Suprapubic skin (tissue), 4 donors: ENCODE results near the gene BORCS6. TPM values are rescaled to one million over a fixed set of nuclear protein-coding genes. Genes with fewer than 3 reads are reported as not detected.

ENCODE experiments used
- DNase-seq, 2 donors: peaks; one replicate each; pipeline ENCODE4 v3.0.0-alpha.2; 2019; ENCODE audit warnings: low spot score in 2 of 2
- H3K27ac ChIP-seq: fragments of 200-600 bp; sonication (generic); one replicate; pipeline ENCODE4 v1.5.1; 2019
- H3K27me3 ChIP-seq: fragments of 200-600 bp; sonication (generic); one replicate; pipeline ENCODE4 v1.5.1; 2019
- H3K36me3 ChIP-seq: fragments of 200-600 bp; sonication (generic); one replicate; pipeline ENCODE4 v1.5.1; 2019
- H3K4me1 ChIP-seq: fragments of 200-600 bp; sonication (generic); one replicate; pipeline ENCODE4 v1.5.1; 2019
- H3K4me3 ChIP-seq: fragments of 200-600 bp; sonication (generic); one replicate; pipeline ENCODE4 v1.5.1; 2019; ENCODE audit warnings: mild to moderate bottlenecking
- H3K9me3 ChIP-seq: fragments of 200-600 bp; sonication (generic); one replicate; pipeline ENCODE4 v1.5.1; 2019
- EP300 ChIP-seq: sonication (generic); formaldehyde crosslinking; IDR thresholded peaks from one replicate; pipeline ENCODE4 v1.6.1; 2017; ENCODE audit warnings: antibody characterized with exemption
- POLR2A ChIP-seq, 2 donors: fragments of 450-650 bp; IDR thresholded peaks; one replicate each; pipeline ENCODE4 v1.6.1; 2017; ENCODE audit warnings: antibody characterized with exemption in 2 of 2, mild to moderate bottlenecking in 2 of 2, moderate library complexity in 2 of 2
- POLR2AphosphoS5 ChIP-seq, 3 donors: sonication (generic); formaldehyde crosslinking; IDR thresholded peaks; one replicate each; pipeline ENCODE4 v1.6.1; 2017; ENCODE audit warnings: antibody characterized with exemption in 3 of 3
- WGBS: methylation state at CpG from one replicate; pipeline ENCODE4 v1.1.5; 2018; 5-methylcytosine and 5-hydroxymethylcytosine counted together
- total RNA-seq, 4 donors: library from RNA; depleted of rRNA; stranded (reverse); fragments of >200 nt; gene quantifications; one replicate each; pipeline ENCODE4 v1.1.0, GENCODE V29; 2016
- TF ChIP-seq, protein P1 (sequence below), 2 donors: fragments of 200-600 bp in 1 of 2; fragments of 450-650 bp in 1 of 2; sonication (generic) in 1 of 2; IDR thresholded peaks; one replicate each; pipeline ENCODE4 v1.5.1; 2016 to 2019; ENCODE audit warnings: antibody characterized with exemption in 2 of 2, mild to moderate bottlenecking in 1 of 2, moderate library complexity in 1 of 2

BORCS6 gene
- total RNA-seq, 4 donors from 2014 or later: 8.1 to 10.6 (median 9.9) TPM

DNA sequence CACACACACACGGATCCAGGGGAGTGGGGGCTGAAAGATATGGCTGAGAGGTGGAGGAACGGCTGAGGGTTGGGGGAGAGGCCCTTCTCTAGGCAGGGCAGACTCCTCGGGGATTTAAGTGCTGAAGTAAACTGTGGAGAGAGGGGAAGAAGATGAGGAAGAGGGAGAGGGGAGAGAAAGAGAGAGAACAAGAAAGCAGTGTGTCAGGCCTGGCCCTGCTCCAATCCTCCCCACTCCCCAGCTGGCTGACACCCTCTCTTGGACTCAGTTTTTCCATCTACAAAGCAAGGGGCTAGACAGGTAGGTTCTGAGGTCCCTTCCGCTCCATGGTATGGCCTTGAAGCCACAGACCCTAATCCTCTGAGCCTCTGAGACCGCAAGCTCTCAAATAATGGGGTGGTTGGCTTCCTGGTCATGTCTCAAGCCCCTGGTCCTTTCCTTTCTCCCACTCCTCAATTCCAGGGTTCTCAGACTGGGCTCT is 29.2 kb downstream of the BORCS6 start:
- DNase-seq: peak in 1 of 2 donors; percentile 57
- 57% methylated on average over 5 of the region's 5 CpGs for WGBS
- Histone ChIP-seq H3K27me3 (no peaks in the 10 kb centered on the region), H3K9me3 (no peaks in the 10 kb centered on the region), H3K4me1 (peaks cover 68% of the 10 kb centered on the region), H3K36me3 (peaks cover 15% of the 10 kb centered on the region), H3K27ac (peak overlapping the region; percentile 97), H3K4me3 (peak overlapping the region; percentile 81)
- no peak for TF ChIP-seq EP300
- TF ChIP-seq, protein P1, sequence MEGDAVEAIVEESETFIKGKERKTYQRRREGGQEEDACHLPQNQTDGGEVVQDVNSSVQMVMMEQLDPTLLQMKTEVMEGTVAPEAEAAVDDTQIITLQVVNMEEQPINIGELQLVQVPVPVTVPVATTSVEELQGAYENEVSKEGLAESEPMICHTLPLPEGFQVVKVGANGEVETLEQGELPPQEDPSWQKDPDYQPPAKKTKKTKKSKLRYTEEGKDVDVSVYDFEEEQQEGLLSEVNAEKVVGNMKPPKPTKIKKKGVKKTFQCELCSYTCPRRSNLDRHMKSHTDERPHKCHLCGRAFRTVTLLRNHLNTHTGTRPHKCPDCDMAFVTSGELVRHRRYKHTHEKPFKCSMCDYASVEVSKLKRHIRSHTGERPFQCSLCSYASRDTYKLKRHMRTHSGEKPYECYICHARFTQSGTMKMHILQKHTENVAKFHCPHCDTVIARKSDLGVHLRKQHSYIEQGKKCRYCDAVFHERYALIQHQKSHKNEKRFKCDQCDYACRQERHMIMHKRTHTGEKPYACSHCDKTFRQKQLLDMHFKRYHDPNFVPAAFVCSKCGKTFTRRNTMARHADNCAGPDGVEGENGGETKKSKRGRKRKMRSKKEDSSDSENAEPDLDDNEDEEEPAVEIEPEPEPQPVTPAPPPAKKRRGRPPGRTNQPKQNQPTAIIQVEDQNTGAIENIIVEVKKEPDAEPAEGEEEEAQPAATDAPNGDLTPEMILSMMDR (IDR thresholded peaks at IDR 0.05): no peak
- no peak for TF ChIP-seq POLR2AphosphoS5 (IDR thresholded peaks at IDR 0.05)
- no peak for TF ChIP-seq POLR2A (IDR thresholded peaks at IDR 0.05)

DNA sequence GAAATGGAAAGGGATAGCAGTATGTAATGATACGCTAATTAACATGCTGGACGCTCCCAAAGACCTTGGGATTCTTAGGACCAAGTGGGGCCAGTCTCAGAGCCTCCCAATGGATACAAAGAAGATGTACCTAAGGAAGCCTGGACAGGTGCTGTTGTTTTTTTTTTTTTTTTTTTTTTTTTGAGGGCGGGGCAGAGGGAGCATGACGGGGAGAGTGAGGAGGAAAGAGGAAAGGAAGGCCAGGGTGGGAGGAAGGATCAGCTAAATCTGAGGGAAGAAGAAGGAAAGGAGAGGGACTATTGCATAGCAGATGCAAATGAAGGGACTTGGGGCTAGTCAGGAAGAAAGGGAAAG is 29.8 kb downstream of the BORCS6 start:
- TF ChIP-seq POLR2A (IDR thresholded peaks at IDR 0.05): no peak
- TF ChIP-seq, protein P1 (IDR thresholded peaks at IDR 0.05): no peak
- no peak for TF ChIP-seq POLR2AphosphoS5 (IDR thresholded peaks at IDR 0.05)
- TF ChIP-seq EP300: no peak
- Histone ChIP-seq H3K27ac (peak overlapping the region; percentile 97), H3K27me3 (no peaks in the 10 kb centered on the region), H3K36me3 (peaks cover 15% of the 10 kb centered on the region), H3K4me3 (no peak overlapping the region), H3K9me3 (no peaks in the 10 kb centered on the region), H3K4me1 (peaks cover 66% of the 10 kb centered on the region)
- no peak for DNase-seq
- WGBS: 64% methylated on average over 4 of the region's 4 CpGs

DNA sequence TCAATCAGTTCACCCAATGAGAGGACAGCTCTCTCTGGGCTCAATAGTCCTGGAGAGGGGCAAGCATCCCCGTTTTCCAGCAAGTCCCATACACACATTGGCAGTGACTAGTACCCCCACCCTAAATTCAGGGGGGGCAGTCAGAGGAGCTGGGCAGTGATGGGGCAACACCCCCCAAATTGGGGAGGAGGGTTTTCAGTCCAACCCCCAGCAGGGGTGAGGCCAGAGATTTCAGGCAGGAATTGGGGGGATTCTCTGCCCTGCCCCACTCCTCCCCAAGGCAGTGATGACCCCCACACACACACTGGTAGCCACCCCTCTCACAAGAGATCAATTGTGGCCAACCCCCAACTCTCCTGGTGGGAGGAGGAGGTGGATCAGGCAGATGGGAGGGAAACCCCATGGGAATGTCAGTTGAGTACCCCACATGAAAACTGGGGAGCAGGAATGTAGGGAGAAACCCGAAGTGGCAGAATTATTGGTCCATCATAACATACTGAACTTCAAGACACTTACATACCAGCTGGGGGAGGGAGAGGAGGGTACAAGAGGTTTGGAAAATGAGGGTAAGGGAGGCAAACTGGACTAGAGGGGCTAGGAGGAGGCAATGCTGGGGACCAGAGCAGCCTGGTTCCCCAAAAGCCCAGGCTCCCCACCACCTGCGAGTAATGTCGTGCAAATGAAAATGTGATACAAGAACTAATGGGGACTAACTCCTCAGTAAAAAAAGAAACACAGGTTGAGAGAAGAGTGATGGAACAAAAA is 30.3 kb downstream of the BORCS6 start:
- Histone ChIP-seq H3K4me3 (no peak overlapping the region), H3K36me3 (peaks cover 15% of the 10 kb centered on the region), H3K9me3 (no peaks in the 10 kb centered on the region), H3K4me1 (peaks cover 62% of the 10 kb centered on the region), H3K27me3 (no peaks in the 10 kb centered on the region), H3K27ac (peak overlapping the region; percentile 39)
- TF ChIP-seq EP300 (no peak), POLR2A (IDR thresholded peaks at IDR 0.05) (no peak)
- TF ChIP-seq, protein P1 (IDR thresholded peaks at IDR 0.05): no peak
- DNase-seq: peak in 1 of 2 donors; percentile 62
- 64% methylated on average over 4 of the region's 4 CpGs for WGBS

DNA sequence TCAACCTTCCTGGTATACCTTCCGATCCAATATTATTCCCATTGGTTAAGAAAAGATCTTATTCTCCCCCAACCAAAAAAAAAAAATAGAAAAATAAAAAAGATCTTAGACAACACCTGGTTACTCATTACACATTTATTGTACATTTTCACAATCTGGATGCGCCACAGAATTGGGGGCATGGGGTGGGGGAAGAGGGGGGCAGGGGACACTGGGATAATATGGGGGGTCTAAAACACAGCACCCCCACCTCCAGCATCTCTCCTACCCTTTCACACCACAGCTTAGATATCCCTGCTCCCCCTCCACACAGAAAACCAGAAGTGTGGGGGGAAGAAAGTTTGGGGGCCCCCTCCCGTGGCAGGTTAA is 31.0 kb downstream of the BORCS6 start:
- WGBS: 67% methylated on average over 3 of the region's 3 CpGs
- no peak for DNase-seq
- Histone ChIP-seq H3K4me3 (no peak overlapping the region), H3K27me3 (no peaks in the 10 kb centered on the region), H3K4me1 (peaks cover 59% of the 10 kb centered on the region), H3K27ac (peak overlapping the region; percentile 96), H3K9me3 (no peaks in the 10 kb centered on the region), H3K36me3 (peaks cover 15% of the 10 kb centered on the region)
- TF ChIP-seq EP300 (no peak), POLR2A (IDR thresholded peaks at IDR 0.05) (no peak), POLR2AphosphoS5 (IDR thresholded peaks at IDR 0.05) (no peak)
- TF ChIP-seq, protein P1 (IDR thresholded peaks at IDR 0.05): no peak

DNA sequence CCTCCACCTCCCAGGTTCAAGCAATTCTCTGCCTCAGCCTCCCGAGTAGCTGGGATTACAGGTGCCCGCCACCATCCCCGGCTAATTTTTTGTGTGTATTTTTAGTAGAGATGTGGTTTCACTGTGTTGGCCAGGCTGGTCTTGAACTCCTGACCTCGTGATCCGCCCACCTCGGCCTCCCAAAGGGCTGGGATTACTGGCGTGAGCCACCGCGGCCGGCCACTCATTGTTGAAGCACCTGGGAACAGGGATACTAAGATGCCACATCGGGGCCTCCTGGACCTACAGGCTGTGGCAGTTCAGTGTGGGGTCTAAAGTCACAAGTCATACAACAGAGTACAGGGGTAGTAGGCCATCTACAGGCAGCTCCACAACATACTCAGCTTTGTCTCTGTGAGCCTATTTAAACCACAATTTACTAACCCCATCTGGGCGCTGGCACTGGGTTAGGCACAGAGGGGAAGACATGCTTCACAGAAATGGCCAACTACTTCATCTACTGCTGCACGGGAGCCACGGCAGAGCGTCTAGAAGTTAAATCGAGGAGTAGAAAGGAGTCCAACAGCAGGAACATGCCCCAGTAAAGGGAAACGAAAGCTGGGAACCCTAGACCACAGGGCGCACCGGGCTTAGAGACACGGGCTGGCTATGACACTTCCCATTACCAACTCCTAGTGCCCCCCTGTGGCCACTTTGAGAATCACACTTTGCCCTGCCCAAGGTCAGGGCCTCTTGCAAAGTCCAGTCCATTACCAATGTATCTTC is 31.5 kb downstream of the BORCS6 start:
- H3K9me3 ChIP-seq: no peaks in the 10 kb centered on the region
- H3K36me3 ChIP-seq: peaks cover 15% of the 10 kb centered on the region
- DNase-seq: peak; percentile 96 to 97
- 40% methylated on average over 19 of the region's 20 CpGs for WGBS
- no peak overlapping the region for H3K4me3 ChIP-seq
- H3K27me3 ChIP-seq: no peaks in the 10 kb centered on the region
- H3K4me1 ChIP-seq: peaks cover 59% of the 10 kb centered on the region
- H3K27ac ChIP-seq: peak overlapping the region; percentile 96
- TF ChIP-seq POLR2A (IDR thresholded peaks at IDR 0.05): no peak
- TF ChIP-seq, protein P1 (IDR thresholded peaks at IDR 0.05): peak; percentile 89 to 96
- TF ChIP-seq EP300: no peak
- peak in 1 of 3 donors; percentile 22 for TF ChIP-seq POLR2AphosphoS5 (IDR thresholded peaks at IDR 0.05)
